ENCODE measurements around the gene LITAFD. TPM values are rescaled to one million over a fixed set of nuclear protein-coding genes. Genes with fewer than 3 reads are reported as not detected.

The LITAFD gene
- total RNA-seq, 2 donors from 2014 or later = not detected

DNA sequence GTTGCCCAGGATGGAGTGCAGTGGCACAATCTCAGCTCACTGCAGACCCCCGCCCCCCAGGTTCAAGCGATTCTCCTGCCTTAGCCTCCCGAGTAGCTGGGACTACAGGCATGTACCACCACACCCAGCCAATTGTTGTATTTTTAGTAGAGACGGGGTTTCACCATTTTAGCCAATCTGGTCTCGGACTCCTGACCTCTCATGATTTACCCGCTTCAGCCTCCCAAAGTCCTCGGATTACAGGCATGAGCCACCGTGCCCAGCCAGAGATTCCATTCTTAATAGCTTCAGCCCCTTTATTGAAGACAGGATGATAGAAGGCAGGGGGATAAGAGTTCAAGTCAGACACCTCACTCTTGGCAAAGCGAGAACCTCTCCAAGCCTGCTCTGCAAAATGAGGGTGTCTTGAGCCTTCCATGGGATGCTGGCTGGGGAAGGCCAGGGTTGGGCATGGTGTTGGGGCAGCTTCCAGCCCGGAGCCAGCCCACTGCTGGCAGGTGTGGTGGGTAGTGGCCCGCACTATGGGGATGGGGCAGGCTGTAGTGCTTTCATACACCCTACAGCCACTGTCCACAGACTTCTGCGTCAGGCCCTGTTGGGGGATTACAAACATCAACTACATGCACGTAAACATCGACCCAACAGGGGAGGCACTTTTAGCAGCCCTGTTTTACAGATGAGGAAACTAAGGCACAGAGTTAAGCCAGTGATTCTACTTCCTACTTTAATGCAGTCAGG is 16.8 kb upstream of the LITAFD start:
- Histone ChIP-seq H3K9ac (ENCODE audit: extremely low read depth, low read length, poor library complexity, severe bottlenecking) (no peak overlapping the region), H3K27ac (ENCODE audit: low read depth, low read length) (peak overlapping the region; percentile 67), H3K27me3 (ENCODE audit: control insufficient read depth, insufficient read depth, low read length, poor library complexity, severe bottlenecking) (no peaks in the 10 kb centered on the region), H3K9me3 (ENCODE audit: control insufficient read depth, low read length) (no peaks in the 10 kb centered on the region), H3K4me1 (ENCODE audit: control insufficient read depth, insufficient read depth, low read length) (peaks cover 26% of the 10 kb centered on the region), H3K4me3 (ENCODE audit: low read length) (peak overlapping the region; percentile 70), H3K36me3 (ENCODE audit: control insufficient read depth, insufficient read depth, low read length) (peaks cover 36% of the 10 kb centered on the region)
- peaks cover 40% of the 10 kb centered on the region for H3K4me1 Mint-ChIP-seq
- H3K27me3 Mint-ChIP-seq (ENCODE audit: insufficient read depth) = peaks cover 3% of the 10 kb centered on the region
- peaks cover 22% of the 10 kb centered on the region for H3K36me3 Mint-ChIP-seq (ENCODE audit: low read depth)
- H3K27ac Mint-ChIP-seq = no peak overlapping the region
- H3K4me3 Mint-ChIP-seq = peak overlapping the region; percentile 88
- 95% methylated on average over 11 to 14 of the region's 14 CpGs for WGBS, 2 experiments (ENCODE audit: insufficient coverage in 1 of 2, insufficient read length in 1 of 2)
- no peak for TF ChIP-seq CTCF (conservative IDR thresholded peaks at IDR 0.05)
- no peaks in the 10 kb centered on the region for H3K9me3 Mint-ChIP-seq
- DNase-seq = no peak

DNA sequence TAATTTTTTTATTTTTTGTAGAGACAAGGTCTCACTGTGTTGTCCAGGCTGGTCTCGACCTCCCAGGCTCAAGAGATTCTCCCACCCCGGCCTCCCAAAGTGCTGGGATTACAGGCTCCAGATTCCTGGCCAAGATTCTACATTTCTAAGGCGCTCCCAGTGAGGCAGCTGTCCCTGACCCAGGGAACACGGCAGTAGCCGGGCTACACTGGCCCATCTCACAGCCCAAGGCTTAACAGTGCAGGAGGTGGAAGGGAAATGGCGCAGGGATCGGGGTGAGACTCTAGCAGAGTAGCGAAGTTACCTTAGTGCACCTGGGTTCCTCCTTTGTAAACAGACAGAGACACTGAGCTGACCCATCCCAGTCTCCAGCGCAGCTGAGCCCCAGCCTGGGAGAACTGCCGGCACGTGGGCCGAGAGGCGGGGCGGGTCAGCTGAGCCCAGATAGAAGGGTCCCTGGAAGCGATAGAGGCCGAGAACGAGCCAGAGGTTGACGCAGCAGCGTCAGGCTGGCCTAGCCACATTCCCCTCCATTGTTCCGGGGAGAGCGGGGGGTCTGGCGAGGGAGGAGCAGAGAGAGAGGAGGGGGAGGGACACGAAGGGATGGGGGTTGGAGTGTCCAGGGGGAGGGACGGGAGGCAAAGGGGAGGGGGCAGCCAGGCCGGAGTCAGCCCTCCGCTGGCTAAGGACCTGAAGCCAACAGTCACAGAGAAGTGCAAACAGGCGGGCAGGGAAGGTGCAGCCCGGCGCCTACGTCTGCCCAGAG is 15.8 kb upstream of the LITAFD start:
- peaks cover 18% of the 10 kb centered on the region for H3K36me3 Mint-ChIP-seq (ENCODE audit: low read depth)
- peak overlapping the region; percentile 95 for H3K27ac ChIP-seq (ENCODE audit: low read depth, low read length)
- H3K9ac ChIP-seq (ENCODE audit: extremely low read depth, low read length, poor library complexity, severe bottlenecking) = peak overlapping the region; percentile 90

DNA sequence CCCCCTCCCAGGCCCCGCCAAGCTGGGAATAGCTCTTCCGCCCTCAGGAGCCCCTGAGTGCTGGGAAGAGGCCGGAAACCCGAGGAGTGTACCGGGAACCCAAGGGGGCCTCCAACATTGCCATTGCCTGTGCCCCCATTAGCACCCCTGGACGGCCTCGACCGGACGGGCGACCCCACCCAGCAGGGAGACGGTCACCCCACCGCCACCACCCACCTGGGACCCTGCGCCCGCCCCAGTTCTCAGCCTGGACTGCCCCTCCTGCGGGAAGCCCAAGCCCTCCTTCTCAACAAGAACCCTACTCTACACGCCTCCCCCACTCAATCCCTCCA is 15.3 kb upstream of the LITAFD start:
- peaks cover 34% of the 10 kb centered on the region for H3K36me3 ChIP-seq (ENCODE audit: control insufficient read depth, insufficient read depth, low read length)
- peak overlapping the region; percentile 90 for H3K9ac ChIP-seq (ENCODE audit: extremely low read depth, low read length, poor library complexity, severe bottlenecking)
- Mint-ChIP-seq H3K36me3 (ENCODE audit: low read depth) (peaks cover 14% of the 10 kb centered on the region), H3K27ac (peak overlapping the region; percentile 95), H3K27me3 (ENCODE audit: insufficient read depth) (peaks cover 3% of the 10 kb centered on the region), H3K4me3 (peak overlapping the region; percentile 88), H3K4me1 (peaks cover 40% of the 10 kb centered on the region), H3K9me3 (no peaks in the 10 kb centered on the region)
- peak overlapping the region; percentile 95 for H3K27ac ChIP-seq (ENCODE audit: low read depth, low read length)
- no peak for DNase-seq
- H3K4me3 ChIP-seq (ENCODE audit: low read length) = peak overlapping the region; percentile 89
- no peaks in the 10 kb centered on the region for H3K27me3 ChIP-seq (ENCODE audit: control insufficient read depth, insufficient read depth, low read length, poor library complexity, severe bottlenecking)
- peaks cover 26% of the 10 kb centered on the region for H3K4me1 ChIP-seq (ENCODE audit: control insufficient read depth, insufficient read depth, low read length)
- TF ChIP-seq CTCF (conservative IDR thresholded peaks at IDR 0.05) = no peak
- WGBS, 2 experiments (ENCODE audit: insufficient coverage in 1 of 2, insufficient read length in 1 of 2) = 2% methylated on average over 7 to 16 of the region's 16 CpGs
- no peaks in the 10 kb centered on the region for H3K9me3 ChIP-seq (ENCODE audit: control insufficient read depth, low read length)

More for the DNA sequence above, 15.8 kb upstream of the LITAFD start:
- Mint-ChIP-seq H3K27me3 (ENCODE audit: insufficient read depth) (peaks cover 3% of the 10 kb centered on the region), H3K4me3 (peak overlapping the region; percentile 88), H3K4me1 (peaks cover 40% of the 10 kb centered on the region), H3K9me3 (no peaks in the 10 kb centered on the region), H3K27ac (peak overlapping the region; percentile 94)
- Histone ChIP-seq H3K4me1 (ENCODE audit: control insufficient read depth, insufficient read depth, low read length) (peaks cover 26% of the 10 kb centered on the region), H3K27me3 (ENCODE audit: control insufficient read depth, insufficient read depth, low read length, poor library complexity, severe bottlenecking) (no peaks in the 10 kb centered on the region), H3K36me3 (ENCODE audit: control insufficient read depth, insufficient read depth, low read length) (peaks cover 34% of the 10 kb centered on the region), H3K4me3 (ENCODE audit: low read length) (peak overlapping the region; percentile 89), H3K9me3 (ENCODE audit: control insufficient read depth, low read length) (no peaks in the 10 kb centered on the region)
- WGBS, 2 experiments (ENCODE audit: insufficient coverage in 1 of 2, insufficient read length in 1 of 2) = 16 to 30% methylated on average over 12 to 30 of the region's 30 CpGs
- DNase-seq = peak; percentile 97
- TF ChIP-seq CTCF (conservative IDR thresholded peaks at IDR 0.05) = no peak
